Measurements from ENCODE around the gene RAP2C. TPM values are rescaled to one million over a fixed set of nuclear protein-coding genes. Genes with fewer than 3 reads are reported as not detected.

Gene RAP2C
- total RNA-seq, 1 experiment from 2014 or later, result 13.8 TPM

DNA sequence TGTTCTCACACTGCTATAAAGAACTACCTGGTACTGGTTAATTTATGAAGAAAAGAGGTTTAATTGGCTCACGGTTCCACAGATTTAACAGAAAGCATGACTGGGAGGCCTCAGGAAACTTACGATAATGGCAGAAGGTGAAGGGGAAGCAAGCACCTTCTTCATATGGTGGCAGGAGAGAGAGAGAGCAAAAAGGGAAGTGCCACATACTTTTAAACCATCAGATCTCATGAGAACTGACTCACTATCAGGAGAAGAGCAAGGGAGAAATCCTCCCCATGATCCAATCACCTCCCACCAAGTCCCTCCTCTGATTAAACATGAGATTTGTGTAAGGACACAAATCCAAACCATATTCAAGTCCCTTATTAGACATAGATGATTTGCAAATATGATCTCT, 12.3 kb upstream of the RAP2C start:
- Histone ChIP-seq H3K4me1 (ENCODE audit: insufficient read depth, low read length) (no peaks in the 10 kb centered on the region), H3K9ac (ENCODE audit: low read length) (no peak overlapping the region), H4K20me1 (ENCODE audit: low read length) (no peaks in the 10 kb centered on the region), H2AFZ (ENCODE audit: low read length) (no peak overlapping the region), H3K4me2 (ENCODE audit: low read length) (no peak overlapping the region), H3K27me3 (ENCODE audit: low read length) (no peaks in the 10 kb centered on the region), H3K36me3 (ENCODE audit: low read depth, low read length) (no peaks in the 10 kb centered on the region), H3K79me2 (ENCODE audit: low read length) (no peaks in the 10 kb centered on the region), H3F3A (ENCODE audit: low read length, unreplicated experiment) (no peaks in the 10 kb centered on the region), H3K4me3 (ENCODE audit: low read length) (no peak overlapping the region), H3K9me3 (ENCODE audit: low read length) (no peaks in the 10 kb centered on the region), H3K9me2 (replicated peaks; ENCODE audit: low read length) (no peaks in the 10 kb centered on the region), H3K27ac (ENCODE audit: low read length) (no peak overlapping the region)
- intact Hi-C loops (cut with micrococcal nuclease), result no loop called here
- no TSS peak for BruUV-seq (replicated peaks)
- POLR2A ChIA-PET (ENCODE audit: unreplicated experiment), result no interaction called here
- no peak for ATAC-seq
- TF ChIP-seq, protein P1, sequence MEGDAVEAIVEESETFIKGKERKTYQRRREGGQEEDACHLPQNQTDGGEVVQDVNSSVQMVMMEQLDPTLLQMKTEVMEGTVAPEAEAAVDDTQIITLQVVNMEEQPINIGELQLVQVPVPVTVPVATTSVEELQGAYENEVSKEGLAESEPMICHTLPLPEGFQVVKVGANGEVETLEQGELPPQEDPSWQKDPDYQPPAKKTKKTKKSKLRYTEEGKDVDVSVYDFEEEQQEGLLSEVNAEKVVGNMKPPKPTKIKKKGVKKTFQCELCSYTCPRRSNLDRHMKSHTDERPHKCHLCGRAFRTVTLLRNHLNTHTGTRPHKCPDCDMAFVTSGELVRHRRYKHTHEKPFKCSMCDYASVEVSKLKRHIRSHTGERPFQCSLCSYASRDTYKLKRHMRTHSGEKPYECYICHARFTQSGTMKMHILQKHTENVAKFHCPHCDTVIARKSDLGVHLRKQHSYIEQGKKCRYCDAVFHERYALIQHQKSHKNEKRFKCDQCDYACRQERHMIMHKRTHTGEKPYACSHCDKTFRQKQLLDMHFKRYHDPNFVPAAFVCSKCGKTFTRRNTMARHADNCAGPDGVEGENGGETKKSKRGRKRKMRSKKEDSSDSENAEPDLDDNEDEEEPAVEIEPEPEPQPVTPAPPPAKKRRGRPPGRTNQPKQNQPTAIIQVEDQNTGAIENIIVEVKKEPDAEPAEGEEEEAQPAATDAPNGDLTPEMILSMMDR (conservative IDR thresholded peaks at IDR 0.05; ENCODE audit: low read depth, low read length), result no peak
- TF ChIP-seq EZH2phosphoT487 (IDR thresholded peaks at IDR 0.05; ENCODE audit: borderline replicate concordance, low read length), result no peak
- no peak for TF ChIP-seq EZH2 (IDR thresholded peaks at IDR 0.05; ENCODE audit: low read length, unreplicated experiment)
- CTCF ChIA-PET, result no interaction called here
- no peak for DNase-seq

DNA sequence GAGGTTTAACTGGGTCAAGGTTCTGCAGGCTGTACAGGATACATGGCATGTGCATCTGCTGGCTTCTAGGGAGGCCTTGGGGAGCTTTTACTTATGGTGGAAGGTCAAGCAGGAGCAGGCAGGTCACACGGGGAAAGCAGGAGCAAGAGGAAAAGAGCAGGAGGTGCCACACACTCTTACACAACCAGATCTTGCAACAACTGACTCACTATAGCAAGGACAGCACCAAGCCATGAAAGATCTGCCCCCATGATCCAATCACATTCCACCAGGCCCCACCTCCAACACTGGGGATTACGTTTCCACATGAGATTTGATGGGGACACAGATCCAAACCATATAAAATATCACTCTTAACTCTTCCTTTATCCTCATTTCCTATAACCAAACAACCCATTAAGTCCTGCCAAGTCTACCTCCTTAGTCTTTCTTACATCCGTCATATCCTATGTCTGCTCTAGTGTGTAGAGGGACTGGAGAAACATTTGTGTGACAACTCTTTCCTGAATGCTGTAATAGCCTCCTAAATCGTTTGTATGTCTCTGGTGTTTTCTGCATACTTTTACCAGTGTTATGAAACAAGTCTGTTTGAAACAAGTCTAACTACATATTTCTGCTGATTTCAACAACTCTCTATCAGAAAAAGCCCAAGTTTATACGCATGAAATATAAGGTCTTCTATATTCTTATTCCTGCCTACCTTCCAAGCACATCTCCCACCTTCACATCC, 8.3 kb upstream of the RAP2C start:
- intact Hi-C loops (cut with micrococcal nuclease), result loop anchor here (5.0 to 10.0 kb wide), 2 partner anchors 140 to 237 kb away; no protein-coding TSS in a partner anchor
- no peak overlapping the region for H3K4me2 ChIP-seq (ENCODE audit: low read length)
- H4K20me1 ChIP-seq (ENCODE audit: low read length), result no peaks in the 10 kb centered on the region
- H3F3A ChIP-seq (ENCODE audit: low read length, unreplicated experiment), result no peaks in the 10 kb centered on the region
- no peaks in the 10 kb centered on the region for H3K27me3 ChIP-seq (ENCODE audit: low read length)
- H2AFZ ChIP-seq (ENCODE audit: low read length), result no peak overlapping the region
- ChIA-PET CTCF (no interaction called here), POLR2A (ENCODE audit: unreplicated experiment) (no interaction called here)
- H3K9me2 ChIP-seq (replicated peaks; ENCODE audit: low read length), result no peaks in the 10 kb centered on the region
- H3K79me2 ChIP-seq (ENCODE audit: low read length), result no peaks in the 10 kb centered on the region
- no peak overlapping the region for H3K27ac ChIP-seq (ENCODE audit: low read length)
- no peak overlapping the region for H3K4me3 ChIP-seq (ENCODE audit: low read length)
- no peak for DNase-seq
- H3K36me3 ChIP-seq (ENCODE audit: low read depth, low read length), result no peaks in the 10 kb centered on the region
- no peaks in the 10 kb centered on the region for H3K4me1 ChIP-seq (ENCODE audit: insufficient read depth, low read length)
- no peaks in the 10 kb centered on the region for H3K9me3 ChIP-seq (ENCODE audit: low read length)
- no TSS peak for BruUV-seq (replicated peaks)
- TF ChIP-seq, protein P1 (conservative IDR thresholded peaks at IDR 0.05; ENCODE audit: low read depth, low read length), result no peak
- no peak for TF ChIP-seq EZH2phosphoT487 (IDR thresholded peaks at IDR 0.05; ENCODE audit: borderline replicate concordance, low read length)
- TF ChIP-seq EZH2 (IDR thresholded peaks at IDR 0.05; ENCODE audit: low read length, unreplicated experiment), result no peak
- H3K9ac ChIP-seq (ENCODE audit: low read length), result no peak overlapping the region
- no peak for ATAC-seq

DNA sequence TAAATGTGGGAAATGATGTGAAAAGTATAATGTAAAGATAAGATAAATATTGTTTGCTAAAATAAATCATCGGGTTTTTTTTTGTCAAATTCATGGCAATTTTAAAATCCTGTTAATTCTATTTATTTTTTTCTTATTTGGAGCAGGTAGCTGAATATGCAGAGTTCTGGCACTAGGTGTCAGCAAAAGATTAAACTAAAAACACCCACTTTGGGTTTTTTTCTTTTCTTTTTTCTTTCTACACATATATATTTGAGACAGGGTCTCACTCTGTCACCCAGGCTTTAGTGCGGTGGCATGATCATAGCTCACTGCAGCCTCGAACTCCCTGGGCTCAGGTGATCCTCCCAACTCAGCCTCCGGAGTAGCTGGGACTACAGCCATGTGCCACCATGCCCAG, 6.9 kb upstream of the RAP2C start:
- Histone ChIP-seq H3K4me2 (ENCODE audit: low read length) (no peak overlapping the region), H3K9me3 (ENCODE audit: low read length) (no peaks in the 10 kb centered on the region), H4K20me1 (ENCODE audit: low read length) (no peaks in the 10 kb centered on the region), H3K36me3 (ENCODE audit: low read depth, low read length) (no peaks in the 10 kb centered on the region), H3K4me3 (ENCODE audit: low read length) (no peak overlapping the region), H3K79me2 (ENCODE audit: low read length) (no peaks in the 10 kb centered on the region), H3K27ac (ENCODE audit: low read length) (no peak overlapping the region), H3F3A (ENCODE audit: low read length, unreplicated experiment) (no peaks in the 10 kb centered on the region), H3K9me2 (replicated peaks; ENCODE audit: low read length) (no peaks in the 10 kb centered on the region), H3K4me1 (ENCODE audit: insufficient read depth, low read length) (no peaks in the 10 kb centered on the region), H2AFZ (ENCODE audit: low read length) (no peak overlapping the region), H3K9ac (ENCODE audit: low read length) (no peak overlapping the region), H3K27me3 (ENCODE audit: low read length) (no peaks in the 10 kb centered on the region)
- DNase-seq (peak; percentile 34), ATAC-seq (no peak)
- no TSS peak for BruUV-seq (replicated peaks)
- TF ChIP-seq EZH2 (IDR thresholded peaks at IDR 0.05; ENCODE audit: low read length, unreplicated experiment), result no peak
- TF ChIP-seq, protein P1 (conservative IDR thresholded peaks at IDR 0.05; ENCODE audit: low read depth, low read length), result peak; percentile 59
- intact Hi-C loops (cut with micrococcal nuclease), result loop anchor here (1.0 to 10.0 kb wide), 4 partner anchors 141 to 405 kb away; no protein-coding TSS in a partner anchor
- ChIA-PET CTCF (interaction anchor here (0.7 to 1.2 kb wide), 4 partner anchors 56 to 405 kb away, joined by 3 to 8 read pairs (median 4); no protein-coding TSS in a partner anchor), POLR2A (ENCODE audit: unreplicated experiment) (no interaction called here)

Measured in PC-3 (cell line).